NCI-H1930 (cell line): ENCODE measurements around the gene NISCH.

ENCODE experiments used
- DNase-seq, 2 experiments: peaks; one replicate each; lab custom pipeline; 2025; lab: John Stamatoyannopoulos, UW

Gene NISCH

GRCh38 chr3:52435246-52436101, 19.9 kb upstream of the NISCH start:
- no peak for DNase-seq

- DNase-seq, result no peak
Observed at GRCh38 chr3:52436500-52437149, 18.8 kb upstream of the NISCH start.

GRCh38 chr3:52437326-52438103, 17.9 kb upstream of the NISCH start:
- no peak for DNase-seq

GRCh38 chr3:52438104-52438376, 17.4 kb upstream of the NISCH start:
- DNase-seq, result no peak

- no peak for DNase-seq
Observed at GRCh38 chr3:52438579-52439425, 16.6 kb upstream of the NISCH start.

GRCh38 chr3:52439426-52440248, 15.8 kb upstream of the NISCH start:
- no peak for DNase-seq

- DNase-seq, result no peak
Observed at GRCh38 chr3:52440249-52440551, 15.2 kb upstream of the NISCH start.

GRCh38 chr3:52440671-52441070, 14.7 kb upstream of the NISCH start:
- DNase-seq, result no peak

- no peak for DNase-seq
Observed at GRCh38 chr3:52441091-52441771, 14.2 kb upstream of the NISCH start.

- no peak for DNase-seq
Observed at GRCh38 chr3:52441772-52442332, 13.6 kb upstream of the NISCH start.

GRCh38 chr3:52442409-52443267, 12.8 kb upstream of the NISCH start:
- DNase-seq, result no peak

GRCh38 chr3:52443268-52443610, 12.2 kb upstream of the NISCH start:
- no peak for DNase-seq

GRCh38 chr3:52443791-52444687, 11.4 kb upstream of the NISCH start:
- DNase-seq, result no peak

- DNase-seq, result peak in 1 of 2 experiments; percentile 8
Observed at GRCh38 chr3:52444860-52445793, 10.3 kb upstream of the NISCH start, which contains the start of gene SEMA3G. TSS of gene SEMA3G (minus strand) at chr3:52445103. CDS start at chr3:52445027, 76 bp downstream.

GRCh38 chr3:52446042-52446441, 9.4 kb upstream of the NISCH start:
- no peak for DNase-seq

GRCh38 chr3:52446631-52447511, 8.5 kb upstream of the NISCH start:
- peak in 1 of 2 experiments; percentile 4 for DNase-seq
